ENCODE data around the gene AFAP1L1.

Gene AFAP1L1

DNA sequence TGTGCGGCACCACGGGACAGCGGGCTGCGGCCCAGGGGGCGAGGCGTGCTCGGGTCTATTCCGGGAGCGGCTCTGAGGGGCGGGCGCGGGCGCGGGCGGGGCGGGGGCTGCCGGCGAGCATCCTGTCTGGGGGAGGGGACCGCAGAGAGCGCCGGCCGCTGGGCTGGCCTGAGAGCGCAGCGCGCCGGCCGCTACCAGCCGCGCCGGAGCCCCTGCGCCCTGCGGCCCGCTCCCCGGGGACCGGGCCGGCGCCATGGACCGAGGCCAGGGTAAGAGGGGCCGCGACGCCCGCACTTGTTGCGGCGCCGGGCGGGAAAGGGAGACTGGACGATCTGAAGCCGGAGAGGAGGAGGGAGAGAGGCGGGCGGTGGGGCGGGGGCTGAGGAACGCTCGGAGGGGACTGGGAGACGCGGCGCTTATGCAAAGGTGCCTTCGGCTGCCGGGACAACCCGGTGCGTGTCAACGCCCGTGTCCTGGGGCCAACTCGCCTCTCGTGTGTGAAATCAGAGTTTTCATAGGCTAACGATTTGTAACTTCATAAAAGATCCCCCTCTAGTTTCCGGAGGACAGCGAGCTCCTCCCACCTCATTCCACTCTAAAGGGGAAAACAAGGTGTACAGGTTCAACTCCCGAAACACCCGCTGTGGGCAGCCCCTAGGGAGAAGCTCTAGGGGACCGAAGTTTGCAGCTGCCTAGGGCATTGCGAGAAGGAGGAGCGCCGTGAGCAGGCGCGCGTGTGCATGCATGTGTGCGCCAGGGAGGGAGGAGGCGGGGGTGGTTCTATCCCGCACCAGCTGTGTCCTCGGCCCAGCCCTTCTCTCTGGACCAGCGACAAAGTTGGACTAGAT lies at the start of gene AFAP1L1:
AFAP1L1 (plus strand) TSS at position 144 of the 848 bp plus-strand sequence; CDS start at position 254, 110 bp downstream.
- DNase-seq = peak; percentile 18

DNA sequence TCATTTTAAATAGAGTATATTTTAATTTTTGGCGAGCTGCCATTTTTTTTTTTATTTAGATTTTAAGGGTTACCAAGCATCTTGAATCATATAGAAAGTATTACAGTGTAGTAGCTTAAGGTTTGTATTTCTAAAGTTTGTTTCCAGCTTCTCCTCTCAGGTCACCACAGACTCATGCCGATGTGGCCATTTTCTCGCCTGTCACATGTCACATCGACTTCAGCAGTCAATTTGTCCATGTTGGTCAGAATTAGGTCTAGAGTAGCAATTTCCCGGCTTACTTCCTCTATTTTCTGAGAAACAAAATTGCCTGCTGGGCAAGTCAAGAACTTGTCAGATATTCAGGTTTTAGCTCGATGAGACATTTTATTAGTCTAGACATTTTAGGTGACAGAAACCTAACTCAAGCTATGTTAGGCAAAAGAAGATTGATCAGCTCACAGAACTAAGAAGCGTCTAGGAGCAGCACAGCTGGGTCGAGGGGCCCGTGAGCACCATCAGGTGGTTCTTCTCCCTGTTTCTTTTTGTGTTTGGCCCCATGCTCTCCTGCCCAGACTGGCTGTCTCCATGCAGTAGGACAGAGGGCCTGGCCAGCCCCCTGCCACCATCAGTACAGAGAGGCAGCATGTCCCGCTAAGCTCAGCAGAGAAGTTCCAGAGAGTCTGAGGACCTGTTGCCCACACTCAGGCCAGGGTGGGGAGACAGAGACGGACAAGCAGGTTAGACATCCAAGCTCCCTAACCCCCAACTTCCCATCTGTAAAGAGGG lies 48.4 kb upstream of the AFAP1L1 start:
- peak; percentile 45 for DNase-seq

DNA sequence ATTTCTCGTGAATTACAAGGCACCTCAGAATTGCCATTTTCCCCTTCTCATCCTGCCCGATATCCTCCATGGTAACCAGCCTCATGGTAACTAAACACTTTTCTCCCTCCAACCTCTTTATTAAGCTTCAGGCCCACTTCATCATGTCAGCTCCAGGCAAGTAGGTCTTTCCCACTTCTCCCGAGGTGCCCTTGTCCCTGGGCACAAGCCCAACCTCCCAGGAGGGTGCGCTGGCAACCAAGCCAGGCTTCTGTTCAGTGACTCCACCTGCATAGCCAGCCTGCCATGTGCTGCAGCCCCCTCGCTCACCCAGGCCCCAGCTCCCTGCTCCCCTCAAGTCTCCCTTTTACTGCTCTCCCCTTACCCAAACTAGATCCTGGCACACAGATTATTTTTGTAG lies 47.4 kb upstream of the AFAP1L1 start:
- no peak for DNase-seq

DNA sequence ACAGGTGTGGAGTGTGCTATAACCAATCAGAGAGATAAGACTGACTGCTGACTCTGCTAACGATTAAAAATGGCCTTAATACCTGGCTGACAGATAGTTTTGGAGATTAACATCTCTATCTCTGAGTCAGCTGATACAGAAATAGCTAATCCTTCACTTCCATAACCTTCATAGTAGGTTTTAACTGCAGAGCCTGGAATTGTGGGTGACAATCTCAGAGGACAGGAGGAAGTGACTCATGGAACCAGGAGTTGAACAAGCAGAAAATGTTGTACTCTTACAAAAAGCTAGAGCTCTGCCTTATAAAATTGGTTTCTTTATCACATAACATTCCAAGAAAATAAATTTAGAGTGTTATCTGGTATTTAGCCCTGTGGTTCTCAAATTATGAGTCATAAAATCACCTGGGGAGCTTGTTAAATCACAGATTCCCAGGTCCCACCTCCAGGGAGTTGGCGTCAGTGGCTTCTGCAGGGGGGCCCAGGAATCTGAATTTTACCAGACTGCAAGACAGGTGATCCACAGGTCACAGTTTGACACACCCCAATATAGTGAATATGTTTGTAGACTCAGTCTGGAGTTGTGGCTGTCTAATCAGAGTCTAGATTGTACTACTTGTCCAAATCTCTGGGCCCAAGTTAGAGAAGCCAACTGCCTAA lies 44.4 kb upstream of the AFAP1L1 start:
- no peak for DNase-seq

DNA sequence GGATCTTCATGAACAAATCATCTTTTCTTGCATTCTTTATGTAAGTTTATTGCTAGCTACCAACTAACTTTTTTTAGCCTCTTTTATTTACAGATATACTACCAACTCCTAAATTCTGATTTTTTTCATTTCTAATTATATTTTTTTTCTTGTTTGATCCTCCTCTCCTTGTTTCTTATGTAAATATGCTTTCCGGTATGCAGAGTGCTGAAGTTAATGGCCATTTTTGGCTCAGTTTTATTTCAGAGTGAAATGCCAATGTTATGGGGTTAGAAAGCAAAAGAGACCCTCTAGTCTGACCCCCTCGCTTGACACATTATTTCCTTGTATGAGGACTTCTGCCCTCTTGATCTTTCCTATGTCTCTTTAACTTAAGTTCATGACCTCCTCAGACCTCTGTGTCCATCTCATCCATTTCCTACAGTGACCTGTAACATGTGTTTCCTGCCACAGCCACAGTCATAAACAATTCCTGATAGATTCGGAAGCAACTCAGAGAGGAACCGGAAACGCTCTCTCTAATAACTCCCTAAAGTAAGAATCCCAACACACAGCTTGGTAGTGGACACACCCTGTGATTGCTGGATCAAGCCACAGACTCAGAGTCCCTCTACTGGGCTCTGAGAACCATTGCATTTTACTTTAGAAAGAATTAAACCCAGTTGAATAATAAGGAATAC lies 42.9 kb upstream of the AFAP1L1 start:
- peak; percentile 20 for DNase-seq

DNA sequence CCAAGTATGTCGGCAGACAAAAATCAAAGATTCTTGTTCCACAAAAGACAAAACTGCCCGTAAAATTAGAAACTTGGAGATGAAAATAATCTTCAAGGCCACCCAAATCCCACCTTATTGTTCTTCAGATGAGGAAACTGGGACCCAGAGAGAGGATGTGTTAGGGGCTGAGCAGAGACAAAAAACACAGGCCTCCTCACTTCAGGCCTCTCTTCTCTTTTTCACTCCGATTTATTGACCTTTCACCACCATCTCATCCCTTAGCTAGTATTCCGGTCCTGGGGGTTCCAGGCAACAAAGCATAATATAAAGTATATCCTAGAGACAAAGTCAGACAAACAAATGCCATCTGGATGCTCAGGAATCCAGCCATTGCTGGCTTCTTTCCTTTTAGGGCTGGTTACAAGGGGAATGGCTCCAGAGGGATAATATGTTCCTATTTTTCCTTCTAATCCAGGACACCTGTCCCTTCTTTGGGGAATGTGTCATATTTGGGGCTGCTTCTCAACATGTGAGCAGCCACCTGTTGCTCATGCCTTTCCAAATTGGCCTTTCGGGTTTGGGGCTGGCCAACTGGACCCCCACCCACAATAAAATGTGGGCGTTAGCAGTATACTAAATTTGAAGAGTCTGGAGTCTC lies 42.2 kb upstream of the AFAP1L1 start:
- no peak for DNase-seq

DNA sequence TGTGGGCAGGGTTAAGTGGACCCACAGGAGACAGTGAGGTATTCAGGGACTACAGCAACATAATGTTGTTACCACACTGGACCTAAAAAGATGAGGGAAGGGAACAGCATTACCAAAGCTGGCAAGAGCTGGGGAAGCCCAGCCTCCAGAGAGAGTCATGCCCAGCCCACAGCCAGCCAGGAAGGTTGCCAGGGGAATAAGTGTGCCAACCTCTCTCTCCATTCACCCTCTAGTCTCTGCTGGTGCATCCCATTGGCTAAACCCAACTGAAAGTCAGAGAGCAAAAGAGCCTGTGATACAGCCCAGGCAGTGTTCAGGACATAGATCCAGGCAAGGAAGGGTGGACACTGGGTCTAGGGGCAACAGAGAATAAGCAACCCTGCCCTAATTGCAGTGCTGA lies 35.8 kb upstream of the AFAP1L1 start:
- DNase-seq = no peak

DNA sequence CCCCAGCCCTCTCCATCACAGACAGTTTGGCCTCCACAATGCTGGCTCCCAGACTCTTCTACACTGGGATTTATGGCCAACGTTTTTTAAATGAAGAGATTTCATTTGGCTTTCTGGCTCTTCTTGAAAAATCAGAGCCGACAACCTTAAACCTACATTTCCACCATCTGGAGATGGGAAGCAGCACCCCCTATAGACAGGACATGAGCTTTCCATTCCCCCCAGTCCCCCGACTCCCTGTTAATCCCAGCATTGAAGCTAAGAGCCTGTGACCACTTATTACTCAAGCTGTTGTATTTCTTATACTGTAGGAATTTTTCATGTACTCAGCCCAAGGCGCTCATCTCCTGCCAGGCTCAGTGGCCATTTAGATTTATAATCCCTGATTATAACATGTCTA lies 34.0 kb upstream of the AFAP1L1 start:
- DNase-seq = no peak

DNA sequence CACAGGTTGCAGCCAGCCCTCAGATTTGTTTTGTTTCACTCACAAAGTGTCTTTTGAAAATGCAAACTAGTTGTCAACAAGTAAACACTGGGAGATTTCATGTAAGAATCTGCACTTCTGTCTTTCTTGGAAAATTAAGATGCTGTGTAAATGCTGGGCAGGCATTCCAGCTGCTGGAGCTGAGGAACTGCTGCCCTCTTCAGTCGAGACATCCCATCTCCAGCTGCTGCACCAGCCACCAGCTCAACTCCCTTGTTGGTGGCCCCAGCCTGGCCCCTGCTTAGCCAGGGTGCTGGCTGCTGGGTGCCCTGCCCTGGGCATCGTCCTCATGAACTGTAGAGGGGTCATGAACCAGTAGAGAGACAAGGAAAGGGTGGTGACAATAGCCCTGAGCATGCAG lies 33.1 kb upstream of the AFAP1L1 start:
- no peak for DNase-seq

DNA sequence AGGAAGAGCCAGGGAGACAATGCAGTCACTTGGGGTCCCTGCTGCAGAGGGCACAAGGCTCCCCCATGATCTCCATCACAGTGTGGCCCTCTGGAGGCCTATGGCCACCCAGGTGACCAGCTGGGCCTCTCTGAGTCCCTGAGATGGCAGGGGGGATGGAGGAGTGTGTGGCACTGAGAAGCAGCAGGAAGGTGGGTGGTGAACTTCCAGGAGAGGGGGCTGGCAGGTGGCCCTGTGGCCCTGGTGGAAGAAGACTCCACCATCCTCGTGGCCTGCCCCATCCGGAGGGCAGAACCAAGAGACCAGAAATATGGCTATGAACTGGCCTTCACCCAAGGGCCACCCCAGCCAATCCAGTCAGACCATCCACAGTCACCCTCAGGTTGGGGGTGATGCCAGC lies 31.7 kb upstream of the AFAP1L1 start:
- DNase-seq = no peak

DNA sequence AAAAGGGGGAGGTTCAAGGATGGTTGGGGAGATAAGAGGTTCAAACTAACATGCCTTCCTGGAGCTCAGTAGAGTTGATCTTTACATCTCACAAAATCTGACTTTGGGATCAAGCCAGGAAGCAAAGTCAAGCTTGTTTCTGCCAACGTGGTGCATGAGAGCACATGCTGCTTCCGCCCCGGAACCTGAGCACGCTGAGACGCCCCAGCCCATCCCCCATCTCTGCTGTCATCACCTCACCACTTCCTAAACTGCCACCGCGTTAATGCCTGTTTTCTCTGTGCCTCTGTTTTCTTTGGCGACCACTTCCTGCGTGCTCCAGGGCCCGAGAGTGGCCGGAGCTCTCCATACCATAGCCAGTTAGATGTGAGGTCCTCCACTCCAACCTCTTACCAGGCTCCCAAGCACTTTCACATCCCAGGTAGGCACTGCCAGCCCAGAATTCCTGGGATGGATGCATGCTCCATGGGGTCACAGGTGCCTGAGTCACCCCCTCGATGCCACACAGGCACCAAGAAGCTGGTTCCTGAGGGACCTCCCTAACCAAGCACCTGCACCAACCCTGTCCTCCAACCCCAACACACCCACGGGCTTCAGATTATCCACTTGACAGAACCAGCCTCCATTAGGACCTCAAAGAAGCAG lies 31.2 kb upstream of the AFAP1L1 start:
- peak; percentile 57 for DNase-seq

DNA sequence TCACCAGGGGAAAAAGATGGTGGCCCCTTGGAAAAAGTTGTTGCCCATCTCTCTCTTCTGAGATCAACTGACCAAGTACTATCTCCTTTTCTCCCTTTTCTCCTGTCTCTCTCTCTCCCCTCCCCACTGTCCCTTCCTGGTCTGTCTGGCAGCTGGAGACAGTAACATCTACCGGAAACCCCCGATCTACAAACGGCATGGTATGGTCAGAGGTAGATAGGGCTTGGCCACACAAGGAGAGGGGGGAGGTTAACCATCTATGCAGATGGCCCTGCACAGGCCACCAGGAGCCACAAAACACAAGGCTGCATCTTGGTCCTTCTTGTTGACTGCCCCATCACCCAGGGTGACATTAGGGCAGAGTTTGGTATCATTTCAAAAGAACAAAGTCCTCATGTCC lies 29.3 kb upstream of the AFAP1L1 start:
- no peak for DNase-seq

DNA sequence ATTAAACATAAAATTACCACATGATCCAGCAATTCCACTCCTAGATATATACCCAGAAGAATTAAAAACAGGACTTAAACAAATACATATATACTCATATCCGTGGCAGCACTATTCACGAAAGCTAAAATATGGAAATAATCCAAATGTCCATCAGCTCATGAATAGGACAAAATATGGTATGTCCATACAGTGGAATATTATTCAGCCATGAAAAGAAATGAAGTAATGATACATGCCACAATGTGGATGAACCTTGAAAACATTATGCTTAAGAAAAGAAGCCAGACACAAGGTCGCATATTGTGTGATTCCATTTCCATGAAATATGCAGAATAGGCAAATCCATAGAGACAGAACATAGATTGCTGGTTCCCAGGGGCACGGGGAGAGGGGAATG lies 24.8 kb upstream of the AFAP1L1 start:
- DNase-seq = no peak

DNA sequence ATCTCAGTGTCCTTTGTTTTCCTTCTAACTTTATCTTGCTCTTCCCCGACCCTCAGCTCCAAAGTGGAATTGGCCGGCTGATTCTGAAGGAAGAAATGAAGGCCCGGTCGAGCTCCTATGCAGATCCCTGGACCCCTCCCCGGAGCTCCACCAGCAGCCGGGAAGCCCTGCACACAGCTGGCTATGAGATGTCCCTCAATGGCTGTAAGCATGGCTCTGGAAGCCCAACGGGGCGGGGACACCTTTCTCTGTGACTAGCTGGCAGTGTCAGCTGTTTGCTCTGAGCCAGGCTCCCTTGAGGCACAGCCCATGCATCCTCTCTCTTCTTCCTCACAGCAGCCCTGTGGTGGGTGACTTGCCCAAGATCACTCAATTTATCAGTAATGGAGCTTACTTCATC lies 23.9 kb upstream of the AFAP1L1 start:
- DNase-seq = no peak

DNA sequence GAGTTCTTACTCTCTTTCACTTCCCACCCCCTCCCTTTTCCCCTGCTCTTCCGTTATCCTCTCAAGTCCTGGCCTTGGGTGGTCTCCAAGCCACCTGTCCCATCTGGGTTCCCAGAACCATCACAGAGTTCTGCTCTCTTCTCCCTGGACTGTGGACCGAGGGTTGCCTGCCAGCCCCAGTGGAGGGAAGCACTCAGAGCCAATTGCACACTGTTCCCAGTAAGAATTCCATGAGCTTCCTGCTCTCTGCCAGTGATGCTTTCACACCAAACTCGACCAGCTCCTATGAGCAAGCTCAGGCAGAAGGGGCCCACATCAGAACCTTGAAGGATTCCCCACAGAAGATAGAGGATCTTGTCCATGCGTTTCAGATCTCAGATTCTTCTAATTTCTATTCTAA lies 20.1 kb upstream of the AFAP1L1 start:
- DNase-seq = no peak

DNA sequence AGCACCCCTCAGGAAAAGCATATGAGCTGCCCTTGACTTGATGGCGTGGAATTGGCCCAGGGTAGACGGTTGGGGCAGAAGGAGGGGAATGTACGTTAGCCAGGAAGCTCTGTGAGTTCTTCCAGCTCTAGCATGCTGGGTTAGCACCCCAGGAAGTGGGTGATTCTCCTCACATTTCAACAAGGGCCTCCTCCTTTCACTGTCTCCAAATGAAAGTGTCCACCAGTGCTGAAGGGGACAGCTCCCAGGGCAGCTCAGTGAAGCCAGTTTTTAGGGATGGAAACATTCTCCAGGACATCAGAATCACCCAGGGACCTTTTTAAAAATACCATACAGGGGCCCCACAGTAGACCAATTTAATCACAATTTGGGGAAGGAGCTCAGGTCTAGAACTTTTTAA lies 17.2 kb upstream of the AFAP1L1 start:
- no peak for DNase-seq

DNA sequence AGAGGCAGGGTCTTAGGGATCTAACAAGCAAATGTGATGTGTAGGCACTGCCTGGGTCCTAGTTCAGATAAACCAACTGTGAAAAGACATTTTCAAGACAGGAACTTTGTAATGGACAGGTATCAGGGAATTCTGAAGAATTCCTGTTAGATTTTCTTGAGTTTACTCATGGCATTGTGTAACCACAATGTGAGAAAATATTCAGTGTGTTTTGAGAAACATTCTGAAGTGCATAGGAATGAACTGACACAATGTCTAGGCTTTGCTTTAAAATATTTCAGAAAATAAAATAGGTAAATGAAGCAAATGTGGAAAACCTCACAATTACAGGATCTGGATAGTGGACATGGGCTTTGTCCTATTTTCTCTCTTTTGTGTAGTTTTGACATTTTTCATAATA lies 15.2 kb upstream of the AFAP1L1 start:
- DNase-seq = no peak

DNA sequence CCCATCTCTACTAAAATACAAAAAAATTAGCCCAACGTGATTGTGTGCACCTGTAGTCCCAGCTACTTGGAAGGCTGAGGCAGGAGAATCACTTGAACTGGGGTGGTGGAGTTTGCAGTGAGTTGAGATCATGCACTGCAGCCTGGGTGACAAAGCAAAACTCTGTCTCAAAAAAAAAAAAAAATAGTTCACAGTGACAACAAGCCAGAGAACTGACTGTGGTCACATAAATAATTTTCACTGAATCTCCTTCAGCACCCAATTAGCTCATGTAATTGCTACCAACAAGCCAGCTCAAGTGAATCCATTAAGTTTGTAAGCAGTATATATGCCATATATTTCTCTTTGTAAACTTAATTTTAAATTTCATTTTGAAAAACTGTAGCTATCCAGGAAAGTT lies 14.5 kb upstream of the AFAP1L1 start:
- DNase-seq = no peak

DNA sequence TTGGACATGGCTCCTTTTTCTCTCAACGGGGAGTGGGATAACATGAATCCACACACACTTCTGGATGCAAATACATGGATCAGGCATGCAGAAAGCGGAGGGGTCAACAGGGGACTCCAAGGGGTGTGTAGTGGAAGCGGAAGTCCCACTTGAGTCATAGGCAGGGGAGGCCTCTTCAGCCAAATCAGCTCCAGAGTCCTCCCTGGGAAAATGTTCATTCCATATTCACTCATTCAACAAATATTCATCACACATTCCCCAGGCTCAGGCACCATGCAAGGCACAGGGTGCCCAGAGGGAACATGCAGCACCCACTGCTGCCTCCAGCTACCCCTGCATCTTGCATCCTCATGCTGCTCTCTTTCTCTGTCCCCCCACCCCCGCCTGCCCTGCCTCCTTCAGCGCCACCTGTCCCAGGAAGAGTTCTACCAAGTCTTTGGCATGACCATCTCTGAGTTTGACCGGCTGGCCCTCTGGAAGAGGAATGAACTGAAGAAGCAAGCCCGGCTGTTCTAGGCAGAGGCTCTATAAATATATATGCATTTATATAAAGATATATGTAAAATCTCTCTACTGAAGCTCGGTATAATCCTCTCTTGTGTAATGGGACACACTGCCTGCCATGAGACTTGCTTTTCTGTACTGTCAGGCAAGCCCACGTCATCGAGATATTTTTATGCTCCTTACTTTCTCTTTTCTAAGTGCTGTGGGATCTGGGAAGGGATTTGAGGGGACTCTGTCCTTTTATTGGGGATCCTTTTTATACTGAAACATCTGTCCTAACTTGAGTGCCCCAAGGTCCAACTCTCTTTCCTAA lies 13.6 kb upstream of the AFAP1L1 start:
- no peak for DNase-seq

DNA sequence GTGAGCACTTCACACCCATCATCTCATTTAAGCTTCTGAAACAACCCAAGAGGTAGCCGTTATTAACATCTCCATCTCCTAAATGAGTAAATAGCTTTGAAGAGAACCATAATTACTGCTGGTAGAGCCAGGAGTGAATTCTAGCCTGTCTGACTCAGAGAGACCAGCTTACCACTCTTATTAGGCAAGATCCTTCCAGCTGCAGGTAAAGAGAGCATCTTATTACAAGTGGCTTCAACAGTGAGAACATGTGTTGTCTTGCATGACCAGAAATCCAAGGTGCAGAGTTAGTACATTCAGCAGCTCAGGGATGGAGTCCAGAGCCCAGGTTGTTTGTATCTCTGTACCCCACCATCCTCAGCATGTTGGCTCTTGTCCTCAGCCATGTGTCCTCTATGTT lies 10.9 kb upstream of the AFAP1L1 start:
- DNase-seq = no peak

DNA sequence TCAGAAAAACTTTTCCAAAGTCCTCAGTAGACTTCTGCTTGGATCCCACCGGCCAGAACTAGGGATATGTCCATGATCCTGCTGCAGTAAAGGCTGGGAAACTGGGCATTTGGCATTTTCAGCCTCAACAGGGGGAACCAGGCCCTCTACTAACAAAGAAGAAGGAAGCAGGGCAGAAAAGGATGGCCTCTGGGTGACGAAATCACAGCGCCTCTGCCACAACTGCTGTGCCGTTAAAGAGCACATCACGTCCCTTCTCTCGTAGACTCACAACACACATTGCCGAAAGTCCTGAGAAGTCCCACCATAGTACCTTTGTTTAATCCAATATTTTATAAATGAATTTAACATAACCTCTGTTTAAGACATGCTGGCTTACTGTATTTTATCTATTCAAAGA lies 10.4 kb upstream of the AFAP1L1 start:
- DNase-seq = no peak
